GM18909 (cell line): ENCODE data around the gene LDAH.

Experiments used
- ATAC-seq: cut with Tn5 transposase; IDR thresholded peaks from one replicate; pipeline ENCODE4 v1.9.1; 2021; ENCODE audit warnings: mild to moderate bottlenecking; ENCODE audit not compliant: unreplicated experiment, poor library complexity

LDAH gene

DNA sequence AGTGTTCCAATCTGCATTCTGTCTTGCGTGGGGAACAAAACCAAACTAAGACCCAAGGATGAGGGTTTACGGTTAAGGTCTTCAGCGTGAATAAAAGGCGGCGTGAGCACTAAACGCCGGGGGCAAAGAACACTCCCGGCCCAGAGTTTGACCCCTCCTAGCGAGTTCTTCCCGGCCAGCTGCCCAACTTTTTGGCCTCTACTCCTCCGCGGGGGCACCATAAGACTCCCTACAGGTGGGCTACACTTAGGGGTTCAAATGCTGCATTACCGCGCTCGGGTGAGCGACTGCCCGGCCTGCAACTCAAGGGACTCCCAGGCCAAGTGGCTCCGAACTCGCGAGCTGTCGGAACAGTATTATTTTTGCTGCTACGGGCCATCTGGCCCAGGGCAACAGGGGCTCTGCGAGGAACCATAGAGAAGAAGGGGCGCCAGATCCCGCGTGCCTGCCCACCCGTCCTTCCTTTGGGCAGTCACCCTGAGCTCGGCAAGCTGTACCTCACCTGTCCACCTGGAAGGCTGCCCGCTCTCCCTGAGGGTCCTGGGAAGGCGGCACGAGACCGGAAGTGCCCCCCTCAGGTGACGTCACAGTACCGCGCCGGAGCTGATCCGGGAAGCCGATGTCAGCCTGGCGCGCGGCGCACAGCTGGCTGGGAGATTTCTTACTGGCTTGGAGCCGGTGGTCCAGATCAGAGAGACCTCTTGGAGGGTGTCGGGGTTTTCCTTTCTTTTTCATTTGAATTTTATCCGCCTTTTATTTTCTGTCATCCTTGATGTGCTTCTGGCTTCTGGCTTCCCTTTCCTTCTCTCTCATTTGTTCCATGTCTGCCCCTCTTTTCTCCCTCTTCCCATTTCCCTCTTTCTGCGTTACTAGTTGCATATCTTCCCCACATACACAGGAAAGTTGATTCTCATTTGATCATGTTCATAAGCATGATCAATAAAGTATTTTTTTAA is at the start of gene LDAH:
Gene LDAH, minus strand, starts transcription at position 567 of the 956 bp plus-strand sequence. CDS start 21,638 bp downstream, outside the sequence.
- ATAC-seq = peak; percentile 95

DNA sequence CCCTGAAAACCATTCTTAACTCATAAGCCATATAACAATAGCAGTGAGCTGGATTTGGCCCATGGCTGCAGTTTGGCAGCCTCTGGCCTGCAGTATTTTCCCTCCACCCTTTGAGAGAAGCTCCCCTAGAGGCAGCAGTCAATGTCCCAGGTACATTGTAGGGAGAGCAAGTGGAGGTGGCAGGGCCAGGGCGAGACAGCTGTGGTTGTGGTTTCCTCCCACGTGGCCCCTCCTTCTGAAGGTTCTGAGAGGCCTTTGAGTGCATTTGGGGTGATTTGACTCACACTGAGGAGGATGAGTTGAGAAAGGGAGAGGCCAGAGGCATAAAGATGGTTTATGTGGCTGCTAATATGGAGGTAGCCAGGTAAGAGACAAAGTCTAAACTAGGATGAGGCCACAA is 45.5 kb upstream of the LDAH start:
- ATAC-seq = peak; percentile 100

DNA sequence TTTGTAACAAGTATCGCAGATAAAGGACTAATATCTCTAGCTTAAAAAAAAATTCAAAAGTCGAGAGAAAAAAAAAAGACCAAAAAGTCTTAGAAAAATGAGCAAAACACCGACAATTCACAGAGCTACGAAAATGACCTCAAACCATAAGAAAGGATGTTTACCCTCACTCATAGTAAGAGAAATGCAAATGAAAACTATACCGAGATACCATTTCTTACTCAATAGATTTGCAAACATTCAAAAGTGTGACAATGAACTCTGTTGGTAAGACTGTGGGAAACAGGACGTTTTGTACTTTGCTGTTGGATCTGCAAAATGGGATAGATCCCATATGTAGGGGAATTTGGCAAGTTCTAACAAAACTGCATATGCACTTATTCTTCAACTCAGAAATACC is 39.9 kb upstream of the LDAH start:
- no peak for ATAC-seq

DNA sequence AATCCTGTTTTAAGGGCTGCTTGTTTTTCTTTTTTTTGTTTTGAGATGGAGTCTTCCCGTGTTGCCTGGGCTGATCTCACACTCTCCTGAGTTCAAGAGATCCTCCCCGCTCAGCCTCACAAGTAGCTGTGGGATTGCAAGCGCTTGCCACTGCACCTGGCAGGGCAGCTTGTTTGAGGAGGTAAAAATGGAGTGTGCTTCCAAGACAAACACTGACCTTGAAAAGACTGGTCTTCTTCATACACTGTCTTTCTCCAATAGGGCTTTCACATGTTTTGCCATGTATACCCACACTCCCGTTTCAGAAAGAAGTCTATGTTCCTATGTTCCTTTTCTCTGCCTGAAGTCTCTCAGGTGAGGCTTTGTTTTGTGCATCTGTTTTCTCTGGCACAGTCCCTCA is 32.6 kb upstream of the LDAH start:
- no peak for ATAC-seq

DNA sequence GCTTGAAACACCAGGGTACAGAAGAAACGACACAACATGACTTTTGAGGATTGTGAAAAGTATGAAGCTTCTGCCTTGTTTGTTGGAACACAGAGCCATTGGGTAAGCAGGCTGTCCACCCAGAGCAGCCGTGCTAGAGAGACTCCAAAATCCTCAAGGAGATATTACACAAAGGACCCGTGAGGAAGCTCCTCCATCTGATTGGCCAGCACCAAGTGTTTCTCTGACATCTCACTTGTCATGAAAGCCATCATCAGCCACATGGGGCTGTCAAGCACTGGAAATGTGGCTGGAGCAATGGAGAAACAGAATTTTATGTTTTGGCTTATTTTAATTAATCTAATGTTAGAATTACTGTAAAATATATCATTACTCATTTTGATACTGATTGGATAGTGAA is 29.8 kb upstream of the LDAH start:
- no peak for ATAC-seq

DNA sequence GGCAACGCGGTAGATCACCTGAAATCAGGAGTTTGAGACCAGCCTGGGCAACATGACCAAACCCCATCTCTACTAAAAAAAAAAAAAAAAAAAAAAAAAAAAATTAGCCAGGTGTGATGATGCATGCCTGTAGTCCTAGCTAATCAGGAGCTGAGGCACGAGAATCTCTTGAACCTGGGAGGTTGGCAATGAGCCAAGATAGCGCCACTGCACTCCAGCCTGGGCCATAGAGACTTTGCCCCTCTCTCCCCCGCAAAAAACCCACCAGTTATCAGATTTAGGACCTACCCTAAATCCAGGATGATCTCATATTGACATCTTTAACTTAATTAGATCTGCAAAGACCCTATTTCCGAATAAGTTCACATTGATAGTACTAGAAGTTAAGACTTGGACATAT is 29.2 kb upstream of the LDAH start:
- ATAC-seq = no peak

DNA sequence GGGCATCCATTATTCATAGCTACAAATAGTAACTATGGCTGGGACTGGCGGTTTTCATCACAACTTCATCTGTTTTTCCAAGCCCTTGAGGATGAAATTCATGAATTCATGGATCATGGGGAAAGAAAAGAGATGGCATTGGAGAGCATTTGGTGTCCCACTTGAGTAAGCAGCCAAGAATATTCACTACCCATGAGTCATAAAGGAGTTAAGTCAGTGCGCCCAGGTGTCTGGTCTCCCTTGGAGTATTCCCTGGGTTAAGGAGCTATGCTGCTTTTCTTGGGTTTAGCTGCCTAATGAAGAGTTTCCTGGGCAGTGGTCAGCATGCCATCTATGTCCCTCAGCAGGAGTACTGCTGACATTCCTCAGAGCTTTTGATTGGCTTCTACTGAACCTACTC is 21.3 kb upstream of the LDAH start:
- no peak for ATAC-seq

DNA sequence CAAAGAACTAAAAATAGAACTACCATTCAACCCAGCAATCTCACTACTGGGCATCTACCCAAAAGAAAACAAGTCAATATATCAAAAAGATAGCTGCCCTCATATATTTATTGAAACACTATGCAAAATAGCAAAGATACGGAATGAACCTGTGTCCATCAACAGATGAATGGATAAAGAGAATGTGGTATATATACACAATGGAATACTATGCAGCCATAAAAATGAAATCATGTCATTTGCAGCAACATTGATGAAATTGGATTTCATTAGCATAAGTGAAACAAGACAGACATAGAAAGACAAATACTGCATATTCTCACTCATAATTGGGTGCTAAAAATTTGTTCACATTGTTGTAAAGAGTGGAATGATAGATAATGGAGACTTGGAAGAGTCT is 16.2 kb upstream of the LDAH start:
- no peak for ATAC-seq

DNA sequence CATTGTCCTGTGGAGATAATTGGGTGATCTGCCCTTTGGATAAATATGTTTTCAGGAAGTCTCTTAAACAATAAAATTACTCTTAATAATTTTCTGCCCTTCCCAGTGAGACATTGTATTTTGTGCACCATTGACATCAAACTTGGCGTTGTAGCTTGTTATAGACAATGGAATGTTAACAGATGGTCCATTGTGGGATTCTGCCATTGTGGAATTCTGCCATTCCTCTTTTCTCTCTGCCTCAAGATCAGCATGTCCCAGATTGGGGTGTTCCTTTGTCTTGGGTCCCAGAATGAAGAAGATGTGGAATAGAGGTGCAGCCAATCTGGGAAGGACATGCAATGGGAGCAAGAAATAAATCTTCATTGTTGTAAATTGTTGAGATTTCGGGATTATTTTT is 15.1 kb upstream of the LDAH start:
- no peak for ATAC-seq

DNA sequence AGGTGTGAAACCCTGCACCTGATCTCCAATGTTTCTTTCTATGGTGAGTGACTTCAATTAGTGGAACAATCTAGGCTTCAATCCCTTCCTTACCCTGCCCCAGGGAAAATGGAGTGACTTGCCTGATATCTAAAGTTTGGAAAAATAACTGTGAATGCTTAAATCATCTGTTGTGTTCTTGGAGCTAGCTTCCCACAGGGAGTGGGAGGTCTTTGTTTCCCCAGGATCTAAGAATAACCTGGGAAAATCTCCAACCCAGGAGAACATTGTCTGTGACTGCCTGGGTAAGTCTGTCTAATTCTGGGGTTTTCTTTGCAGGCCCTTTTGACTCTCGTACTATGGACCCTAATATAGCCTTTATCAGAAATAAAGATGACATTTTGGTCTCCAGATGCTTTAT is 13.6 kb upstream of the LDAH start:
- ATAC-seq = no peak

DNA sequence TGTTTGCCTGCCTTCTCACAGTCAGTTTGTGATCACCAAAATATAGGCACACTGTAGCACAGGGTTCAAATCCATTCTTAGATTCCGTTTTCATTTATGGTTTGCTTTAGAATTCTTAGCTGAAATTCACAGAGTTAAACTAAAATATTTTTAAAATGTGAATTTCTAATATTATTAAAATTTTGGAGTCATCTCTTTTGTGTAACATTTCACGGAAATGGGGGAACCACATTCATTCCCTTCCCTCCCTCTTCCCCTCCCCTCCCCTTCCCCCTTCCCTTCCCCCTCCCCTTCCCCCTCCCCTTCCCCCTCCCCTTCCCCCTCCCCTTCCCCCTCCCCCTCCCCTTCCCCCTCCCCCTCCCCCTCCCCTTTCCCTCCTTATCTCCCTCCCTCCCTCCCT is 11.4 kb upstream of the LDAH start:
- no peak for ATAC-seq

DNA sequence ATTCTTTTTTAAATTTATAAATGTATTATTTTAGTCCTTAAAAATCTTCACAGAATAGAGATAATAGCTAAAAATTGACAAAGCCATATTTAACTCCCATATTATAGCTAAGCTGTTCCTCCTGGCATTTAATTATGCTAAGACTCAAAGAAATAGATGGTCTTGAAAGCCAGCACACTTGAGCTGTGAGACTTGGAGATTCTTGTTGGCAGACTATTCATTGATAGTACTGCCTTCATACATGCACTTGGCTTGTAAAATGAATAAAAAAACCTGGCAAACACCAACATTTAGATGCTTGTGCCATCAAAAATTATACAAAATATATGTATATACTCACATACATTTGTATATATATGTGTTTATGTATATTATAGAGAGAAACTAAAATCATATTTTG is 9.7 kb upstream of the LDAH start:
- ATAC-seq = no peak

DNA sequence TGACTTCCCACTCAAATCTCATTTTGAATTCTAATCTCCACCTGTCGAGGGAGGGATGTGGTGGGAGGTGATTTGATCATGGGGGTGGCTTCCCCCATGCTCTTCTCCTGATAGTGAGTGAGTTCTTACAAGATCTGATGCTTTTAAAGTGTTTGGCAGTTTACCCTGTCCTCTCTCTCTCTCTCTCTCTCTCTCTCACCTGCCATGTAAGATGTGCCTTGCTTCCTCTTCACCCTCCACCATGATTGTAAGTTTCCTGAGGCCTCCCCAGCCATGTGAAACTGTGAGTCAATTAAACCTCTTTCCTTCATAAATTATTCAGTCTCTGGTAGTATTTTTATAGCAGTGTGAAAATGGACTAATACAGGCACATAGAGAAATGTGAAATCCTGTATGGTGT is 7.0 kb upstream of the LDAH start:
- ATAC-seq = no peak

DNA sequence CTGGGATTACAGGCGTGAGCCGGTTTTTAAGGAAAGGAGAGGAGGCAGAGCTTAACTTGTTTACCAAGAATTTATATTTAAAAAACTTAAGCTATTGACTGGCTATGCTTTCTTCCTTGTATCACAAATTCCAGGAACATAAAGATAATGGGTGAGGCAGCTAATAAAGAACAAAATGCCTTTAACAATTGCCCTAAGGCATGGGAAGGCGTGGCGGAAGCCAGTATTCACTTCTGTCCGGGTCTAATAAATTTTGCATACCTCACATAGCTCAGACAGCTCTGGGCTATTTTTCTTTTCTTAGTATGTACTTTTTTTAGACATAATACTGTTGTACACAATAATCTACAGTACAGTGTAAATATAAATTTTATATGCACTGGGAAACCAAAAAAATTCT is 1.0 kb upstream of the LDAH start:
- no peak for ATAC-seq

DNA sequence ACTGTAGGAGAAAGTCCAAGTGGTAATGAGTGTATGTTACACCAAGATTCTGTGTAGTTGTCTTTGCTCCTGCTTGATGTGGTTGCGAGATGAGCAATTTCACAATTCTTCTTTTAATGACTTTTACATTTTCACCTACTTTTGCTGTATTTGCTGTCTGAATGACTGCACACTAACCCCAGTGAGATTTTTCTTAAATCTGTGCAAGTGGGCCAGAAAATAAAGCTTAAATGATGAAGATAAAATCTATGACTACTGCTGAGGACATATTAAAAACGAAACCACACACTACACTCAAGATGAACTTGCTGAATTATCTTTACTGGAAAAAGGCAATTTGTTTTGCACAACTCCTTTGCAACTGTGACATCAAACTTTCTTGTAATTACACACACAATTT is 4.1 kb downstream of the LDAH start:
- ATAC-seq = no peak

DNA sequence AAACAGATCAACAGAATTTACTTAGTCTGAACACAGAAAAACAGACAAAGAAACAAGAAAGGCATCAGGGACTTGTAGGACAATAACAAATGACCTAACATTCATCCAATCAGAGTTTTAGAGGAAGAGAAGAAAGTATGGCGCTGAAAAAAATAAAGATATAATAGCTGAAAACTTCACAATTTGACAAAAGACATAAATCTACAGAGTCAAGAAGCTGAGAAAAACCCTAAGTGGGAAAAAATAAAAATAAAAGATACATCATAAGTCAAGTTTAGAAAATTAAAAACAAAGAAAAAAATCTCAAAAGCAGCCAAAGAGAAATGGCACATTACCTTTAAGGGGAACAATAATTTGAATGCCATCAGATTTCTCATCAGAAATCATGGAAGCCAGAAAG is 7.7 kb downstream of the LDAH start:
- no peak for ATAC-seq

DNA sequence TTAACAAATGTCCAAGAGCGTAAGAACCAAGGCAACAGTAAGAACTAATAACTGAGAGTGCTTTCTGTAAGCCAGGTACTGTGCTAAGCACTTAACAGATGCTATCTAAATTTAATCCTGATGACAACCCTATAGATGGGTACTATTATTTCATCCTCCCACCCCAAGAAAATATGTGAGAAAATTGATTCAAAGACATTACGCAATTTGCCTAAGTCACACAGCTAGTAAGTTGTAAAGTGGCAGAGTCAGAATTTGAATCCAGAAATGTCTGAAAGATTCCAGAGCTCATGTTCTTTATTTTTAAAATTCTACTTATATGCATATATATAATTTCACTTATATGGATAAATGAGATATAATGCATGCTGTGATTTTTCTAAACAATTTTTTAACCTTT is 10.1 kb downstream of the LDAH start:
- no peak for ATAC-seq

DNA sequence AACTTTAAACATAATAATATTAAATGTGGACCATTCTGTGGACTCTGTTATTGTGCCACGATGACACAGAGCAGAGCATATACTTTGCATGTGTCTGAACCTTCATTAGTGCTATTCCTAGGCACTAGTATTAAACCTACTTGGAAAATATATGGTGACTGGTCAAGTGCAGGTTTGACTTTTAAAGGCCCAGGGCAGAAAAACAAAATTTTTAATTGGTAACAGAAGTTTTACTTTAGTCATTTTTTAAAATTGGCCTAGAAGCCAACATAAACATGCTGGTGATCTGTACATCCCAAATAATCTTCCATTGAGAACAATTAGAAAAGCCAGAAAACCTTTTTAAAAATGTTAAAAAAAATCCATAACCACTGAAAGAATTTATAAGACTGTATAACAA is 16.6 kb downstream of the LDAH start:
- ATAC-seq = no peak

DNA sequence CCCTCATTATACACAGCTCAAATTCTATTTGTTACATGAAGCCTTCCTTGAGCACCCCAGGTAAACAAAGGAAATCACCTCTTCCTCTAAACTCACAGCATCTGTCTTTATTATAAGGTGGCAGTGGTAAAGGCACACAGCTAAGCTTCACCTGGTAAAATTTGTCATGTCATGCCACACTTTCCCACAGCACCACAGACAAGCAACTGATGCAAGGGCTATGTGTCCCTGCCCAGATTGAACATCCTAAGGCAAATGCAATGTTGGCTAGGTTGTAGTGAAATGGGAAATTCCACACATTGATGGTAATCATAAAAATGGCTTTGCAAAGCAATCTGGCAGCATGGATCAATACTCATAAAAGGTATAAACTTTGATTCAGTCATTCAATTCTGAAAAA is 18.9 kb downstream of the LDAH start:
- no peak for ATAC-seq

DNA sequence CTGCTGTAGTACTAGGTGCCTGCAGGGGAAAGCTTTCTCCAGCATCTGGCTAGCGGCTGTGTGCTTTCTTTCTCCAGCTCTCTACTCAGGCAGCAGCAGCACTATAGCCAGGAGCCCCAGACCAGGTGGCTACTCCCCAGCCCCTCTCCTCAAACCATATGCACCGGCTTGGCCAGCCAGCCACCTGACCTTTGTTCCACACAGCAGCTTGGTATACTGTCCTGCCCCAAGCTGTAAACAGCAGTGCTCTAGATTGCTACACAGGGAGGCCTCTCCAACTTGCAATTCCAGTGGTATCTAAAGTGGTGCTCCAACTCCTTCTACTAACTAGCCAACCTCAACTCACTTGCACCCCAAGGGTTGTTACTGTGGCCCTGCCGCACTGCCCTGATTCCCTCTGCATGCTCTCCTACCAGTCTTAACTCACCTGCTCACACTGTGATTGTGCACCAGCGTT is 19.6 kb downstream of the LDAH start:
- ATAC-seq = no peak

DNA sequence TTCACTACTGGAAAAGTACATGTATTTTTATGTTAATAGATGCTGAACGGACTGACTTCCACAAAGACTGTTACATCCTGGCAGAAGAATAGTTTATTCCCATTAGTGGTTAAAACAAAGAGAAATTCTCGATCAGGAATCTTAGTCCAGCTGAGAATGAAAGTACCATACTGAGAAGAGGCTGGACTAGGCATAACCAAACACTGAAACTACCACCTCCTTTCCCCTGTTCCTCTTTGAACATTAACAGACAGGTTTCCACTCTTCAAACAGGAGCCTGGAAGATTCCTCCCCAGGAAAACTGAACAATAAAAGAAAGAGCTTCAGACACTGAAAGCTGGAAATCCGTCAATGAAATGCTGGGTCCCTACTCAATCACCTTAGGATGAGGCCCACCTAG is 25.8 kb downstream of the LDAH start:
- peak; percentile 54 for ATAC-seq

DNA sequence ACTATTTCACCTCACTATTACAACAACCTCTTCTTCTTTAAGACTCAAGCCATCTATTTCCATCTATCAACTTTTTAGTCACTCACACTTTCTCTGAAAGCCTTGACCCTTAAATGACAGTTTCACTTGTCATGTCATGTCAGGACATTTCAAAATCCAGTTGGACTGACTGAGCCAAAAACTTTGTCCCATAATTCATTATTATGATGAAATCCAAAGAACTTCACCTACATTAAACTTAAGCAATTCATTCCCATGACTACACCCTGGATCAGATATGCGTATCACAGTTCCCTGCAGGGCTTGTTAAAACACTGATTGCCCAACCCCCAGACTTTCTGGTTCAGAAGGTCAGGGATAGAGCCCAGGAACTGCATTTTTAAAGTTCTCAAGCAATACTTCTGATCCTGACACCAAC is 26.5 kb downstream of the LDAH start:
- peak; percentile 57 for ATAC-seq
